Measurements from ENCODE around the gene SEMA4D. TPM values are rescaled to one million over a fixed set of nuclear protein-coding genes. Genes with fewer than 3 reads are reported as not detected.

SEMA4D gene
- total RNA-seq, 1 donor from 2014 or later = 2.8 TPM

DNA sequence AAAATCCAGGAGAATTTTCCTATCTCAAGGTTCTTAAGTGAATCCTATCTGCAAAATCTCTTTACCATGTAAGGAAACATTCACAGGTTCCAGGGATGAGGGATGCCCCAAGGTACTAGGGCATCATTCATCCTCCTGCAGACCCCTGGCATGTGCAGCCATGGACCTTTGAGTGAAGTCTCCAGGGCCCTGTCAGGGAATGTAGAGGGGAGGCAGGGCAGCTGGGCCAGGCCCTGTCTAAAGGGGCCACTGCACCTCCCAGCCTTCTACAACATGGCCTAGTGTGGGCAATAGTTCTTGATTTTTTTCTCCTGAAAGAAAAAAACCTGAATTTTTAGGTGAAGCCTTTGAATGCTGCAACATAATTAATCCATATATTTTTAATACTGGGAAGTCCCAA, 63.3 kb downstream of the SEMA4D start:
- DNase-seq (ENCODE audit: low read depth, low spot score) = no peak

DNA sequence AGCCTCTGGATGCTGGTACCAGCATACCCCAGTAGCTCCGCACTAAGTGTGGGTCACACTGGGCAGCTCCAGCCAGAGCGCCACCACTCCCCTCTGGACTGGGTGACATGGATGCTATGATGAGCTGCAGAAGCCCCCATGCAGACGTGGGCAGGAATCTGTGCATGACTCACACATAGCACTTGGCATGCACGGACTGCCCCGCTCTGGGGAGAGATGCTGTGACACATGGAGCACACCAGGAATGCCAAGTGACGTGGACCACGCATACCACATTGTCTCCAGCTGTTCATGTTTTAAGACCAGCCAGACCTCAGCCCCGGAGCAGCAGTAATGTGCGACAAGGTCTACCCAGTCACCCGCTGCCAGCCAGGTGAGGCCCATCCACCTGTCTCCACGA, 64.1 kb downstream of the SEMA4D start:
- DNase-seq (ENCODE audit: low read depth, low spot score) = no peak

DNA sequence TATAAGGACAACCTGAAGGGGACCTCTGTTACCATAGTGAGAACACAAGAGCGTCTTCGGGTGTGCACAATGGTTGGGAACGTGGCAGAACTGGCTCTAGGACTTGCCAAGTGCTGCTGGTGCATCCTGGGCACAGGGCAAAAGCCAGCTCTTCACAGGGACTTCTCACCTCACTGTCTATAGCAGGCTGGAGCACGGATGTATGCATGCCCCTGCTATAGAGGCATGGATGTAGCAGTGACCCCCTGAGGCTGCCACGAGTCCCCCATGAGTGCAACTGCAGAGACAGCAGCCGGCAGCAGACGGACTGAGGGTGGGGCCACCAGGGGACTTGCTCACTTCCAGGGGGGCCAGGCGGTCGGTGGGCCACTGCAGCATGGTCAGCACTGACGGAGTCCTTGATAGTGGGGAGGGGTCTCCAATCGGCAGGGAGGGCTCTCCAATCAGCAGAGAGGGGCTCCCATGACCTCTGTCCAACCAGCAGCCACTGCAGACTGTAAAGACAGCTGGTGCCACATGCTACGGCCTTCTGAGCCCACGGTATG, 64.9 kb downstream of the SEMA4D start:
- DNase-seq (ENCODE audit: low read depth, low spot score) = no peak

DNA sequence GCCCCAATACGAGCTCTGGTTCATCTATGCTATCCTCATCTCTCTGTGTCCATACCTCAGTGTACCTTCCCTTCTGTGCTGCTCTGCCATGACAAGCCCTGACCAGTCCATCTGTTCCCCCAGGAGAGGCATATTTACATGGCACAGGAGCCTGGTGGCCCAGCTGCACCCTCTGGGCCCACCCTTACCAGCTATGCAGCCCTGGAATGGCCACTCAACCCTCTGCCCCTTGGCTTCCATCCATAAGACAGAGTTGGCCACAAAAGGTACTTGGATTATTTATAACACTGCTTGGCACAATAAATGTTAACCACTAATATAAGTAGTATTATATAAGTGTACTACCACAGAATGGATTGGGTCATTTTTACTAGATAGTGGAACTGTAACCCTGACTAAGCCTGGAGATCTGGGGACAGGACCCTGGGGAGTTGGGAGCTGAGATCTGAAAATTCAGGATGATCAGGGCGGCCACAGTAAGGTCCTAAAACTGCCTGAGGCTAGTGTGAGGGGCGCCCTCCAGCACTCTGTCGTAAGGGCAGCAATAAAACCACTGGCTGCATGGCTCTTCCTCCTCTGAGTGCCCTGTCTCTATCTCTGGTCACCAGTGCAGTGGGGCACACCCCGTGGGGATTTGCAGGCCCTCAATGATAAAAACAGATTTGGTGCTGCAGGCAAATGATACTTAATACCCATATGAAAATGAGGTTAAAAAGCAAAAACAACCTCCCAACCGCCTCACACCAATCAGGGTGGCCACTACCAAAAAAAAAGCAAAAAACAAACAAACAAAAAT, 65.8 kb downstream of the SEMA4D start:
- no peak for DNase-seq (ENCODE audit: low read depth, low spot score)

DNA sequence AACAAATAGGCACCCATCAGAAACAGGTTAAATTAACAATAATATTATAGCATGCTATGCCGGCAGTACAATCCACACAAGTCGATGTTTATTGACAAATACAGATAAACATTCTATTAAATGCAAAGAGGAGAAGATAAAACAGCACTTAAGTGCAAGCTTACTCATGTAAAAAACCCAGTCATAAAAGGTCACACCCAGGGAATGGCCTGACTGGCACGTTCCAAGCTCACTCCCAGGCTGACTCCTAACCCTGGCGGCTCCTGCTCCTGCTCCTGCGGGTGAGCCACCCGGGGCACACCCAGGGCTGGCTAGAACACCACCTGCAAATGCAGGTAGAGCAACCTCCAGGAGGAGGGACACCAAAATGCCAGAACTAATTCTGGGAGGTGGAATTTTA, 66.9 kb downstream of the SEMA4D start:
- no peak for DNase-seq (ENCODE audit: low read depth, low spot score)

DNA sequence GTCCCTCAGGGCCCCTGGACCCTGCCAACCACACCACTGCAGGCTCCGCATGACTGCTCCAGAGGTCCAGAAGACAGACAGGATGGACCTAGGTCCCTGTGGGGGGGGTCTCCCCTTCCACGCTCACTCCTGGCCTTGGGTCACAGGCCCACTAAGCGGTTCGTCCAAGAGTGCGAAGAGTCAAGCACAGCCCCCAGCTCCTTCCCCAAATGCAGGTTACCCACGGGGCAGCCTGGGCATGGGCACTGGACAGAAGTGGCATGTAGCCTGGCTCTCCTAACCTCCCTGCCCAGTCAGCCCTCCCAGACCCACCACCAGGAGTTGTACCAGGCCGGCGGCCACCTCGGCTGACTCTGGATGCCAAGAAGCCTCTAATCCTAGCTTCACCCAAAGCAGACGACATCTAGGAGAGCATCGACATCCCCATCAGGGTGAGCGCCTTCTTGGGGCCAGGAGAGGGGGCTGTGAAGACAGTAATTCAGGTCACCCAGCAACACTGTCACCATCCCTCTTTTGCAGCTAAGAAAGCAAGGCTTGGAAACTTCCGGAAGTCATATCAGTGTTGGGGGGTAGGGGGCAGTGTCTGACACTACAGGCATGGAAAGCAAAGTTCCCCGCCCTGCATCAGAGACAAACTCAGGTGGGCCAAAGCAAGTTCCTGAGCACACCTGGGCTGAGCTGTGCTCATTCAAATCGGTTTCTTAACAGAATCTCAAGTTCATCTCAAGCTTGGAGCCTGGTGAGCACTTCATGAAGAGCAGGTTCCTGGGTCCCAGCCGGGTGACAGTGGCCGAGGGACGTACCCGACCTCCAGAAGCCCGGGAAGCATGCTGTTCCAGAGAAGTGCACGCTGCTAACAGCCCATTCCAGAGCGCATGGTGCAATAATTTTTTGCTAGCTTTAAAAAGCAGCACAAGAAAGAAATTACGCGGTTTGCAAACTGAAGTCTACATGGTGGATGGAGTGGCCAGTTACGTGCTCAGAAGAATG, 68.7 kb downstream of the SEMA4D start:
- no peak for DNase-seq (ENCODE audit: low read depth, low spot score)

DNA sequence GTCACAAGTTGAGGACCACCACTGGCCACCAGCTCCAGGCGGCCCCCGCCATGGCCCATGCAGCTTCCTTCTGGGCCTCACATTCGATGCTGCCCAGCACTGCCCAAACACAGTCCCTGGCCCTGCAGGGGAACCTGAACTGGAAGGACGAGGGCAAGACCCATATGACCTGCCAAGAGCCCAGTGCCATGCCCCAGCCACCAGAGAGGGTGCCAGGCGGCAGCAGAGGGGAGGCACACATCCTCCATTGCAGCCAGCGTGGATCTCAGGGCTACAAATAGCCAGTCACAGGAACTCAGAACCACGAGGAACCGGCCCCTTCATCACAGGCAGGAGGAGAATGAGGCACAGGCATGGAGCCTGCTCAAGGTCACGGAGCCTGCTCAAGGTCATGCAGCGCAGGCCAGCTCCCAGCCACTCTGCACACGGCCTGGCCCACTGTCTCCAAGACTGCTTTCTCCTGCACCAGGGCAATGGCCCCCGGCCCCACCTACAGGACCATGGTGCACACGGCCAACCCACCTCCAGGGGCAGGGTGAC, 69.6 kb downstream of the SEMA4D start:
- DNase-seq (ENCODE audit: low read depth, low spot score) = no peak

DNA sequence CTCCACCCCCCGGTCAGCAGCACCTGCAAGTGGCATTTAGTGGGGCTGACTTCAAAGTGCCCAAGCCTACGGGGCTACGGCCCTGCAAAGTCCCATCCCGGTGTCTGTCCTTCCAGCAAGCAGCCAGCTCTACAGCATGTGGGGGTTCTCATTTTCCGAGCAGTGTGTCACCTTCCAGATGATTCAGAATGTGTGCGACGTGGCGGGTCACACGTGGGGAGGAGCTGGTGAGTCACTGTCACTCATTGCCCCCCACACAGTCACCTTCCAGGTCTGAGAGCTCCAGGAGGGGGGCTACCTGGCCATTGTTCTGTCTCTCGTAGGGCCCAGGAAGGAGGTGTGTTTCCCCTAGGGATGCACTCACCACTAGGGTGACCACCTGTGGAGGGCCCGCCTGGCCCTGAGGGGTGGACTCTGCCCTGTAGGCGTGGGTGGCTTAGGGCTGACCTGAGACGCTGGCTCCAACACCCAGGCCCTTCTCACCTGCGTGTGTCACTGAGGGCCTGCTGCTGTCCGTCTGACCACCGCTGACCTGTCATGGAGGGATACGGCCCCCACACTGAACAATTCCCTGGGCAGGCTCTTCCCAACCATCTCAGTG, 70.2 kb downstream of the SEMA4D start:
- DNase-seq (ENCODE audit: low read depth, low spot score) = no peak

DNA sequence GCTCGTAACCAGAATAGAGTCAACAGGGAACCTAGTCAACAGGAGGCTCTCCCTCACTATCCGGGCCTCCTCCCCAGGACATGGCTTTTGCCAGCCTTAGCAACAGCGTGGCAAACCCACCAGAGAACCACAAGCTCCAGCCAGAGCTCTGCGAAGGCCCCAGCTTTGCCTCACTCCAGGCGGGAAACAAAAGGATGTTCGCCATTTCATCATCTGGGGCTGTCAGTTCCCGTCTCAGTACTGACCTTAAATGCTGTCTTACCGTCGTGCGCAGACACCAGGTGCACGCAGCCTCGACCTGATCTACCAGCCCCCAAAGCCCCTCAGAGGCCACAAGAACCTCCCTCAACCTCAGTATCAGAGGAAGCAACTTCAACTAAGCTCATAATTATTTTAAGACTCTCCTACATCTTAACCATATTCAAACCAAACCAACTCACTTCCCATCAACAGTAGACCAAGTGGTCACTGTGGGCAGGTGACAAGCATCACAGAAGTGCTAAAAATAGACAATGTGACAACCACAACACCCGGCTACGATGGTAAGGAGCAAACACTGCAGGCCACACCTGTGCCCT, 71.4 kb downstream of the SEMA4D start:
- DNase-seq (ENCODE audit: low read depth, low spot score) = no peak

DNA sequence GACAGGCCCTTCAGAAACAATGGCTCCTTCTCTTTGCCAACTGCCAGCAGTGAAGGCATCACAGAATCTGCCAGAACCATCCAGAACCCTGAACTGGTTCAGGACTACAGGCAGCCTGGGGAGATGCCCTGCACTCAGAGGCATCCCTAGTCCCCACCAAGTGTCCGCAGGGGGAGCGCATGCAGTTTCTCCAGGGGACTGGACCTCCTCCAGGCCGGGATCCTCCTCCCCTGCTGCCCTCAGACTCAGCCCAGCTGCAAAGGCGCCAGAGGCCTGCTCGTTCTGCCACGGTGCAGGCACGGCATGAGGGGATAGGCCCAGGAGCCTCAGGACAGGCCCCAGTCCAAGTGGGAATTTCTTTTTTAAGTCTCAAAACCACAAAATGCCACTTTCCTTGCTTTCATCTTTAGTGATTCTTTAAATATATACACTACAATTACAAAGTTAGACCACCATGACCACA, 72.0 kb downstream of the SEMA4D start:
- DNase-seq (ENCODE audit: low read depth, low spot score) = no peak

DNA sequence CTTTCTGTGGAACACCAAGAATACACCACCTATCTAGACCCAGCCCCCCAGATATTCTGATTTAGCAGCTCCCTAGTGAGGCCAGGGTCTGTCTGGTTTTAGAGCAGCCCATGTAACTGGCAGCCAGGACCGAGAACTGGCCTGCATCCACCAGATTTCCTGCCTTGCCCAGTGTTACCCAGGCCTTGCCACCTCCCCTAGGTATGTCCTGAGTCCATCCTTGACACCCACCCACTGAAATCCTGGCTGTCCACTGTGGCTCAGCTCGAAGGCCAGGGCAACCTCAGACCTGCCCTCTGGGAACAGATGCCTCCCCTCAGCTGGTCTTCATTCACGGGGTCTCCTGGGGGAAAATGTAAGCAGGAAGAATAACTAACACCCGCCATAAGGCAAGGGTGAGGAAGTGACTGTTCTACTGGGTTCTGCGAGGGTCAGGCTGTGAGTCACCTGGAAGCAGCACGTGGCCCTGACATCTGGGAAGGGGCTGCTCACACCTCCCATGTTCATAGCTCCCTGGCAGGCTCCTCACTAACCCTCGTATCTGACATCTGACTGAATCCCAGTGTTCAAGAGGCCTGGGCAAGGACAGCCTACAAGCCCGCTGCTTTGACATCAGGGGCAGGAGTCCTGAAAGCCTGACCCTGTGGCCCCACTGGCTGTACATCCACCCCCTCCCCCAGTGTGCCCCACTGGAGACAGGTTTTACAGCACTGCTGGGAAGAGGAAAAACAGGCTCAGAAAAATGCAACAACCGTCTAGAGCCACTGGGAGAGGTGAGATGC, 72.7 kb downstream of the SEMA4D start:
- DNase-seq (ENCODE audit: low read depth, low spot score) = peak; percentile 11

DNA sequence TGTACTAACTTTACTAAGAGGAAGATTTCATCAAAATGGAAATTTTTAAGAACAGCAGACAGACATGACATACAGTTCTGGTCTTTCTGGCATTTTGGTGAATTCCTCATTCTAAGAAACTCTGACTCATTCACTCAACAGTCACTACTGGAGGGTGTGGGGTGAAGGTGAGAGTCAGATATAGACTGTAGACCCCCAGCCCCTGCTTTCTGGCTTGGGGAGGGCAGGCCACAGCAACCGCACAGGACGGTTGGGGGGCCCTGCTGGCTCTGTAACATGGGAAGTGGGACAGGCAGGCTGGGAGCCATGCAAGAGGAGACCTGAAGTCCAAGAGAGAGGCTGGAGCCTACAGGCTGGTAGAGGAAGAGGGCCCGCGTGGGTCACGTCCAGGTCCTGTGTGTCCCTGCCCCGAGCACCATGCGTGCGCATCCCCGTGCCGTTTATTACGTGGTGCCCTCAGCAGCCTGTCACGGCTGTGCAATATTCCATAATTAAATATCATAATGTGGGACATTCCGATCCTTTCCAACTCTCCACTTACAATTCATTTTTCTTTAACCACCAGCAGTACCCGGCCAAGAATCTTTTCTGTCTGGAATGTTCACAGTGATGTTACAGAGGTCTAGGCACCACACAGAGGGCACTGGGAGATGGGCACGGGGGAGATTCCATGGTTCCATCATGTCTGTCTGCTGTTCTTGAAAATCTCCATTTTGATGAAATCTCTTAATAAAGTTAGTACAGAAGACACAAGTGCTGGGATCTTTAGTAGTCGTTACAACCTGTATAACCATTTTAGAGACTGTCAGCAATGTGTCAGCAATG, 75.5 kb downstream of the SEMA4D start:
- no peak for DNase-seq (ENCODE audit: low read depth, low spot score)

DNA sequence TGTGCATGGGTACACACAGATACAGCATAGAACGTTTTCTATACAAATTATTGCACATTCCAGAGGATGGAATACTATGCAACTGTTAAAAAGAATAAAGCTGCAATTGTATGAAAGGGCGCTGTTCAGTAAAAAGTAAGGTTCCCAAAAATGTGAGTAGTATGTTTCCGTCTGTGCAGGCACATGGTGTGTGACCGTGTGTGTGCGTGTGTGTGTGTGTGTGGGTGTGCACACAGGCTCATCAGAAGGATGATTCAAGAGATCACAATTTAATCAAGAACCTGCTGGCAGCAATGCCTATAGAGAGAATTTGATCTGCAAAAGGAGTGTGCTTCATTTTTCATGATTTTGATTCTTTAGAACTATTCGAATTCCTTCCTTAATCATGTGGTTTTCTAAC, 76.3 kb downstream of the SEMA4D start:
- DNase-seq (ENCODE audit: low read depth, low spot score) = no peak

DNA sequence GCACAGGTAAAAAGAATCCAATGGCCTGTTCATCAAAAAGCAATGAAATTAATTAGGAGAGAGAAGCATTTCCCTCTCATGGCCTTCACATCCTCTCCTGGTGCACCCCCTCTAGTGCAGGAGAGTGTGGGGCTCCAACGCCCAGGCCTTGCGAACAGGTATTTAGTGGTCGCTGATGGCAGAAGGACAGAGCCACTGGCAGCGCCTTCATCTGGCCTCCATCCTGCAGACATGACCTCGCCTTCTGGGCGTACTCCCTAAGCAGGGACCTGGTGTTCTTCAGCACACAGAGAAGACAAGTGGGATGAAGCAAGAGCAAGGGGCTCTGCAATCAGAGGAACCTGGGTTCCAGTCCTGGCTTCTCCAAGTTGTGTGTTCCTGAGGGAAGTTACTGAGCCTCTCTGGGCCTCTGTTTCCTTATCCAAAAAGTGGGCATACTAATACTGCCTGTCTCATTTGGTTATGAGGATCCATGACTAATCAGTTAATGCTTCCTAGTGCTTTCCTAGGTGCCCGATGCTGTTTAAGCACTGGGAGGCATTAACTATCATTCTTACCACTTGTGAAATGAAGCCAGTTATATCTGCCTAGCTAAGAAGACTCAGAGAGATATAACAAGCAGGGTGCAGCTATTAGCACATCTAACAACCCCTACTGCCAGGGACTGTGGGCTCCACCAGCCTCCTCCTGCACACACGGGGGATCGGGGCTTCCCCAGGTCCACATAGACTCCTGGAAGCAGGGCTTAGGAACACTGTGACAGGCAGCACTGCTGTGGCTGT, 77.3 kb downstream of the SEMA4D start:
- no peak for DNase-seq (ENCODE audit: low read depth, low spot score)

DNA sequence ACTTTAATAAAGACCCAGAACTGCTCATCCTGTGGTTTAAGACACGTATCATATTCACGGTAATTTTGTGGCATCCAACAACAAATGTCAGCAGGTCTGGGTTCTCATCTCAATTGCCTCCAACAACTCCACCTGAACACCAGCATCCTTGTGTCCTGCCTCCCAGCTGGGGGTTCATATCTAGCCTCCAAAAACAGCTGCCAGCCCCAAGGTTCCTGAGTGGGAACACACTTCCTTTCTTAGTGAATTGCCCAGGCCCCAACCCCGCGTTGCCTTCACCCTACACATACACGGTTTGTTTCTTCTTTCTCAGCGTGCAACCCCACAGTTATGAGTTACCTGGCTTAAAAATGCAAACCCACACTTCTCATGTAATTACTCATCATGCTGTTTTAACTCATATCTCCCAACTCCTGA, 77.9 kb downstream of the SEMA4D start:
- no peak for DNase-seq (ENCODE audit: low read depth, low spot score)

DNA sequence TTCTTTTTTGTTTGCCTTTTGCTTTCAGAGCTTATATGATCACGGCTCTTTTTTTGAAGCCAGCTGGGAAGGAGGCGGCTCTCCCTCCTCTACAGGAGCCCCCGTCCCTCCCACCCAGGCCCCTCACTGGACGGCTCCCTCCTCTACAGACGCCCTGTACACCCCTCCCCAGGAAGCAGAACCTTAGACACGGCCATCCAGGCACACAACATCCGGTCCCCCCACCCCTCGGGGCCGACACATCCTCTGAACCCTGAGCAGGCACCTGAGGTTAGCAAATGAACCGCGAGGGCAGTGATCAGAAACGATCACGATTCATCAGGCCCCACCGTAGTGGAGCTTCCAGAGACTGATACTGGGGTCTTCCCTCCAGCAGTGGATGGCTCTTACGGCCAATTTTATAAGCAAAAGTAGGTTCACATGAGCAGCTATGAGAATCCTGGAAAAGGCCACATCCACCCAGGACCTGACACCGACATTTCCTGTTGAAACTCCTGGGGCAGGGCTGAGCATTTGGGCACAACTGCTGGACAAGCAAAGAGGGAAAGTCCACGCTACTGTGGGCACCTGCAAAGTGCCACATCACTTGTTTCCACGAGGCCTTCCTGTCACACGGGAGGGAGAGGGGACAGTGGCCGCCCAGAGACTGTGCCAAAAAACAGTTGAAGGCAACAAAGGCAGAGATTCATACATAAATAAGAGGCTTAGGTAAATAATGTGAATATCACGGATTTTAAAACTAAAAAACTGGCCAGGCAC, 78.9 kb downstream of the SEMA4D start:
- DNase-seq (ENCODE audit: low read depth, low spot score) = no peak

DNA sequence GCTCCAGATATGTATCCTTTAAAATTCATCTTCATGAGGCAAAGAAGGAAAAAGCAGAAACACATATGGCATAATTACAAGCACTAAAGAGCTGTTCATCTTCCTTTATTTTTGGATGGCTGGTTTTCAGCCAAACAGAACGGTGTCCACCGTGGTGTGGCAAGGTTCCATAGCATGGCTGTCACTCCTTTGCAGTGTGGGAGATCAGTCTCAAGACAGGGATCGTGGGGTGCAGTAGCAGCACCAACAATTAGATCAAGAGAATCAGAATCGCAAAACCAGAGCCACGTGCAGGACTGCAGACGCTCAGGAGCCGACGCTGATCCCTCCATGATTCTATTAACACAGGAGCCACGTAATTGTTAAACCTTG, 79.5 kb downstream of the SEMA4D start:
- no peak for DNase-seq (ENCODE audit: low read depth, low spot score)

Measured in pulmonary artery endothelial cell (primary cell).